Stomach smooth muscle (tissue), 2 donors: Measurements from ENCODE around the gene ZBED6.
A peak's percentile ranks its signal among the peaks of the same experiment; 100 is the strongest.
"Not testable (repeated sequence)": the region's sequence is repeated elsewhere in the genome, so short reads cannot be mapped to it uniquely, and the experiment has no call there.

ENCODE experiments used
- H3K27ac ChIP-seq: one replicate; pipeline ENCODE4 v1.7.0; 2013; ENCODE audit warnings: mild to moderate bottlenecking, low read length, inconsistent platforms
- H3K27me3 ChIP-seq, 2 donors: one replicate each; pipeline ENCODE4 v1.7.0; 2013; ENCODE audit warnings: low read length in 2 of 2; ENCODE audit not compliant: insufficient read depth in 2 of 2, control insufficient read depth in 1 of 2
- H3K36me3 ChIP-seq, 2 donors: one replicate each; pipeline ENCODE4 v1.7.0; 2013; ENCODE audit warnings: low read length in 2 of 2; ENCODE audit not compliant: control insufficient read depth in 2 of 2, insufficient read depth in 2 of 2
- H3K4me1 ChIP-seq: one replicate; pipeline ENCODE4 v1.7.0; 2013; ENCODE audit warnings: low read length; ENCODE audit not compliant: control insufficient read depth, insufficient read depth
- H3K4me3 ChIP-seq, 2 donors: one replicate each; pipeline ENCODE4 v1.7.0; 2013; ENCODE audit warnings: low read length in 2 of 2
- H3K9ac ChIP-seq, 2 donors: one replicate each; pipeline ENCODE4 v1.7.0; 2013; ENCODE audit warnings: low read length in 2 of 2, mild to moderate bottlenecking in 1 of 2
- H3K9me3 ChIP-seq, 2 donors: one replicate each; pipeline ENCODE4 v1.7.0; 2013; ENCODE audit warnings: low read length in 2 of 2; ENCODE audit not compliant: control insufficient read depth in 2 of 2
- donor health status: healthy.
- donor health status: Pancreatic carcinoma.

The ZBED6 gene

GRCh38 chr1:203805689-203806088, 10.3 kb downstream of the ZBED6 start:
- Histone ChIP-seq H3K4me3 (no peak overlapping the region), H3K9me3 (no peaks in the 10 kb centered on the region), H3K9ac (no peak overlapping the region), H3K27me3 (no peaks in the 10 kb centered on the region), H3K4me1 (no peaks in the 10 kb centered on the region), H3K36me3 (peaks cover 5 to 8% of the 10 kb centered on the region in 2 donors), H3K27ac (no peak overlapping the region)

- Histone ChIP-seq H3K9ac (no peak overlapping the region), H3K27ac (no peak overlapping the region), H3K4me1 (no peaks in the 10 kb centered on the region), H3K36me3 (peaks cover 5 to 10% of the 10 kb centered on the region in 2 donors), H3K27me3 (no peaks in the 10 kb centered on the region), H3K9me3 (no peaks in the 10 kb centered on the region), H3K4me3 (no peak overlapping the region)
These were observed 11.8 kb downstream of the ZBED6 start for GRCh38 chr1:203807196-203807595.

DNA sequence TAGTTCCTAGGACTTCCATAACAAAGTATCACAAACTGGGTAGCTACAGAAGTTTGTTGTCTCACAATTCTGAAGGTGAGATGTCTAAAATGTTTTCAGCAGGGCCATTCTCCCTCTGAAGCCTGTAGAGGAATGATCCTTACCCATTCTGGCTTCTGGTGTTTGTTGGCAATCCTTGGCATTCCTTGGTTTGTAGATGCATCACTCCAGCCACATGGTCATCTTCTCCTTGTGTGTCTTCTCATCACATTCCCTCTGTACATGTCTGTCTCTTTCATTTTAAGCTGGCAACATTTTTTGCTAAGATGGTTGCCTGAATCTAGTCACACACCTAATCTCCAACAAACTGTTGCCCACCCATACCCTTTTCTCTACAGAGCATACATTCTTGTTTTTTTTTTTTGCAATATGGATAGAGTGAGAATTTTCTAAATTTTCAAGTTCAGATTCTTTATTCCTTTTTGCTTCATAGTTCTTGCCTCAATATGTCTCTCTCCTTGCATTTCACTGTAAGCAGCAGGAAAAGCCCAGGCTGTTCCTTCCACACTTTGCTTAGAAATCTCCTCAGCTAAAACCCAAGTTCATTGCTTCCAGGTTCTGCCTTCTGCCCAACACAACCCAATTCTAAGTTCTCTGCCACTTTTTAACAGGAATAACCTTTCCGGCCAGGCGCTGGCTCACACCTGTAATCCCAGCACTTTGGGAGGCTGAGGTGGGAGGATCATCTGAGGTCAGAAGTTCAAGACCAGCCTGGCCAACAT, 18.3 kb downstream of the ZBED6 start:
- Histone ChIP-seq H3K9me3 (no peaks in the 10 kb centered on the region), H3K4me3 (no peak overlapping the region), H3K27ac (no peak overlapping the region), H3K4me1 (no peaks in the 10 kb centered on the region), H3K9ac (no peak overlapping the region), H3K36me3 (peaks cover 22% of the 10 kb centered on the region in 2 donors), H3K27me3 (no peaks in the 10 kb centered on the region)

GRCh38 chr1:203818399-203818798, 23.0 kb downstream of the ZBED6 start:
- Histone ChIP-seq H3K27ac (no peak overlapping the region), H3K9me3 (no peaks in the 10 kb centered on the region), H3K9ac (no peak overlapping the region), H3K36me3 (peaks cover 45 to 46% of the 10 kb centered on the region in 2 donors), H3K27me3 (no peaks in the 10 kb centered on the region), H3K4me3 (no peak overlapping the region), H3K4me1 (peaks cover under 1% of the 10 kb centered on the region)

- H3K9ac ChIP-seq = no peak overlapping the region
- peaks cover 38 to 39% of the 10 kb centered on the region in 2 donors for H3K36me3 ChIP-seq
- H3K27ac ChIP-seq = peak overlapping the region; percentile 12
- H3K9me3 ChIP-seq = no peaks in the 10 kb centered on the region
- peaks cover 2% of the 10 kb centered on the region for H3K4me1 ChIP-seq
- H3K27me3 ChIP-seq = no peaks in the 10 kb centered on the region
- no peak overlapping the region for H3K4me3 ChIP-seq
These were observed 27.9 kb downstream of the ZBED6 start for GRCh38 chr1:203823306-203823705.

GRCh38 chr1:203826175-203826574, 30.8 kb downstream of the ZBED6 start:
- H3K4me3 ChIP-seq = no peak overlapping the region
- H3K4me1 ChIP-seq = peaks cover 2% of the 10 kb centered on the region
- no peak overlapping the region for H3K9ac ChIP-seq
- H3K9me3 ChIP-seq = no peaks in the 10 kb centered on the region
- no peak overlapping the region for H3K27ac ChIP-seq
- H3K36me3 ChIP-seq = peaks cover 35 to 42% of the 10 kb centered on the region in 2 donors
- H3K27me3 ChIP-seq = no peaks in the 10 kb centered on the region

DNA sequence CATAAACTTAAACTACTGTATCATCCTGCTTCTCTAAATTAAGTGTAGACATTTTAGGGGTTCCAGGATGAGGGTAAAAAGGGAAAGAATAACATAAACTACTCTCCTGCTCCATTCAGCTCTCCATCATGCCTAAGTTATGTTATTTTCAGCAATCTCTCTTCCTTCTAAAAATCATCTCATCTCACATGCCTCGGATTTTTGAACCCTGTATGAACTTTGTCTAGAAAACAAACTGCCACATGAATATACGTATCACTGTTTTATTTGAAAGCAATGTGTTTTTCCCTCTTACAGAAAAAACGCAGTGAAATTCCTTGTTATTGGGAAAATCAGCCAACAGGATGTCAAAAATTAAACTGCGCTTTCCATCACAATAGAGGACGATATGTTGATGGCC, 32.6 kb downstream of the ZBED6 start:
- Histone ChIP-seq H3K4me1 (peaks cover 2% of the 10 kb centered on the region), H3K27ac (no peak overlapping the region), H3K4me3 (no peak overlapping the region), H3K27me3 (no peaks in the 10 kb centered on the region), H3K36me3 (peaks cover 31 to 36% of the 10 kb centered on the region in 2 donors), H3K9ac (no peak overlapping the region), H3K9me3 (no peaks in the 10 kb centered on the region)

- H3K4me1 ChIP-seq = peaks cover under 1% of the 10 kb centered on the region
- H3K9me3 ChIP-seq = no peaks in the 10 kb centered on the region
- no peak overlapping the region for H3K9ac ChIP-seq
- no peak overlapping the region for H3K4me3 ChIP-seq
- H3K27ac ChIP-seq = no peak overlapping the region
- no peaks in the 10 kb centered on the region for H3K27me3 ChIP-seq
- peaks cover 32 to 33% of the 10 kb centered on the region in 2 donors for H3K36me3 ChIP-seq
These were observed 33.1 kb downstream of the ZBED6 start for GRCh38 chr1:203828503-203828902.

GRCh38 chr1:203829247-203829646, 33.8 kb downstream of the ZBED6 start:
- not testable (repeated sequence) for H3K4me3 ChIP-seq, H3K9ac ChIP-seq, H3K9me3 ChIP-seq, H3K27ac ChIP-seq, H3K4me1 ChIP-seq, H3K27me3 ChIP-seq
- H3K36me3 ChIP-seq = peaks cover 37 to 38% of the 10 kb centered on the region in 2 donors

GRCh38 chr1:203835476-203835875, 40.1 kb downstream of the ZBED6 start:
- Histone ChIP-seq H3K27me3 (no peaks in the 10 kb centered on the region), H3K4me1 (no peaks in the 10 kb centered on the region), H3K9me3 (no peaks in the 10 kb centered on the region), H3K9ac (no peak overlapping the region), H3K27ac (no peak overlapping the region), H3K36me3 (peaks cover 41 to 55% of the 10 kb centered on the region in 2 donors), H3K4me3 (no peak overlapping the region)

- Histone ChIP-seq H3K36me3 (peaks cover 28 to 45% of the 10 kb centered on the region in 2 donors), H3K9ac (no peak overlapping the region)
These were observed 43.7 kb downstream of the ZBED6 start for GRCh38 chr1:203839081-203839480.

More at GRCh38 chr1:203839081-203839480, 43.7 kb downstream of the ZBED6 start:
- H3K4me3 ChIP-seq = no peak overlapping the region
- H3K27ac ChIP-seq = no peak overlapping the region
- no peaks in the 10 kb centered on the region for H3K9me3 ChIP-seq
- H3K27me3 ChIP-seq = no peaks in the 10 kb centered on the region
- H3K4me1 ChIP-seq = no peaks in the 10 kb centered on the region
